ENCODE results near the gene NAP1L5.

NAP1L5 gene

GRCh38 chr4:88659055-88659889 is 38.4 kb downstream of the NAP1L5 start:
- peaks cover 10 to 41% (median 18%) of the 10 kb centered on the region in 3 donors for H3K36me3 ChIP-seq
- intact Hi-C loops (cut with DNase I; ENCODE audit: low total_unique reads) = loop anchor here (5.0 kb wide), 1 partner anchor 132 kb away; no protein-coding TSS in a partner anchor

GRCh38 chr4:88655226-88655625 is 42.4 kb downstream of the NAP1L5 start:
- intact Hi-C loops (cut with DNase I; ENCODE audit: low total_unique reads) = loop anchor here (5.0 kb wide), 1 partner anchor 128 kb away; no protein-coding TSS in a partner anchor
- Histone ChIP-seq H3K4me1 (peaks cover 0 to 9% (median 3%) of the 10 kb centered on the region in 4 donors), H3K36me3 (peaks cover 10 to 35% (median 29%) of the 10 kb centered on the region in 3 donors), H3K9me3 (no peaks in the 10 kb centered on the region), H3K4me3 (no peak overlapping the region), H3K27ac (no peak overlapping the region), H3K27me3 (no peaks in the 10 kb centered on the region)
- no peak for TF ChIP-seq CTCF (IDR thresholded peaks at IDR 0.05)
- DNase-seq = no peak

More at GRCh38 chr4:88659055-88659889, 38.4 kb downstream of the NAP1L5 start:
- TF ChIP-seq CTCF (IDR thresholded peaks at IDR 0.05) = peak; percentile 74 to 84
- peak; percentile 43 to 70 for DNase-seq
- Histone ChIP-seq H3K4me1 (peaks cover 0 to 12% (median 3%) of the 10 kb centered on the region in 4 donors), H3K27ac (peak overlapping the region in 1 of 2 donors; percentile 19), H3K27me3 (no peaks in the 10 kb centered on the region), H3K4me3 (no peak overlapping the region), H3K9me3 (no peaks in the 10 kb centered on the region)

GRCh38 chr4:88653371-88653946 is 44.2 kb downstream of the NAP1L5 start:
- no peak for TF ChIP-seq CTCF (IDR thresholded peaks at IDR 0.05)
- intact Hi-C loops (cut with DNase I; ENCODE audit: low total_unique reads) = no loop called here
- peaks cover 10 to 32% (median 29%) of the 10 kb centered on the region in 3 donors for H3K36me3 ChIP-seq
- H3K27me3 ChIP-seq = no peaks in the 10 kb centered on the region
- peaks cover 0 to 22% (median 4%) of the 10 kb centered on the region in 4 donors for H3K4me1 ChIP-seq
- no peak for DNase-seq
- no peak overlapping the region for H3K4me3 ChIP-seq
- H3K9me3 ChIP-seq = no peaks in the 10 kb centered on the region
- H3K27ac ChIP-seq = no peak overlapping the region

GRCh38 chr4:88649716-88650115 is 47.9 kb downstream of the NAP1L5 start:
- intact Hi-C loops (cut with DNase I; ENCODE audit: low total_unique reads) = no loop called here
- H3K27ac ChIP-seq = no peak overlapping the region
- H3K4me1 ChIP-seq = peaks cover 0 to 25% (median 4%) of the 10 kb centered on the region in 4 donors
- no peaks in the 10 kb centered on the region for H3K27me3 ChIP-seq
- DNase-seq = no peak
- H3K4me3 ChIP-seq = no peak overlapping the region
- no peaks in the 10 kb centered on the region for H3K9me3 ChIP-seq
- peaks cover 0 to 12% (median 6%) of the 10 kb centered on the region in 3 donors for H3K36me3 ChIP-seq
- TF ChIP-seq CTCF (IDR thresholded peaks at IDR 0.05) = no peak

GRCh38 chr4:88646528-88647280 is 50.9 kb downstream of the NAP1L5 start:
- no peak for TF ChIP-seq CTCF (IDR thresholded peaks at IDR 0.05)
- Histone ChIP-seq H3K27ac (no peak overlapping the region), H3K36me3 (no peaks in the 10 kb centered on the region), H3K4me3 (no peak overlapping the region), H3K27me3 (no peaks in the 10 kb centered on the region), H3K4me1 (peaks cover 0 to 25% (median 4%) of the 10 kb centered on the region in 4 donors), H3K9me3 (peaks cover 0 to 4% (median 3%) of the 10 kb centered on the region in 3 donors)
- DNase-seq = no peak
- intact Hi-C loops (cut with DNase I; ENCODE audit: low total_unique reads) = no loop called here
